Retinal pigment epithelial cell (primary cell): ENCODE results near the gene L3MBTL4.

ENCODE experiments used
- DNase-seq: peaks from one replicate; pipeline ENCODE4 v3.0.0-alpha.2; 2010; ENCODE audit warnings: low read depth
- H3K4me3 ChIP-seq: 2 replicates; pipeline ENCODE4 v1.5.1; 2011; ENCODE audit warnings: mild to moderate bottlenecking, low read length, control low read depth, moderate library complexity
- TF ChIP-seq, protein P1 (sequence below): conservative IDR thresholded peaks from 2 replicates; pipeline ENCODE4 v1.5.1; 2011; ENCODE audit warnings: low read depth, low read length, control low read depth, inconsistent platforms

Gene L3MBTL4

GRCh38 chr18:6119761-6120160 lies 294.9 kb downstream of the L3MBTL4 start:
- H3K4me3 ChIP-seq = no peak overlapping the region
- TF ChIP-seq, protein P1, sequence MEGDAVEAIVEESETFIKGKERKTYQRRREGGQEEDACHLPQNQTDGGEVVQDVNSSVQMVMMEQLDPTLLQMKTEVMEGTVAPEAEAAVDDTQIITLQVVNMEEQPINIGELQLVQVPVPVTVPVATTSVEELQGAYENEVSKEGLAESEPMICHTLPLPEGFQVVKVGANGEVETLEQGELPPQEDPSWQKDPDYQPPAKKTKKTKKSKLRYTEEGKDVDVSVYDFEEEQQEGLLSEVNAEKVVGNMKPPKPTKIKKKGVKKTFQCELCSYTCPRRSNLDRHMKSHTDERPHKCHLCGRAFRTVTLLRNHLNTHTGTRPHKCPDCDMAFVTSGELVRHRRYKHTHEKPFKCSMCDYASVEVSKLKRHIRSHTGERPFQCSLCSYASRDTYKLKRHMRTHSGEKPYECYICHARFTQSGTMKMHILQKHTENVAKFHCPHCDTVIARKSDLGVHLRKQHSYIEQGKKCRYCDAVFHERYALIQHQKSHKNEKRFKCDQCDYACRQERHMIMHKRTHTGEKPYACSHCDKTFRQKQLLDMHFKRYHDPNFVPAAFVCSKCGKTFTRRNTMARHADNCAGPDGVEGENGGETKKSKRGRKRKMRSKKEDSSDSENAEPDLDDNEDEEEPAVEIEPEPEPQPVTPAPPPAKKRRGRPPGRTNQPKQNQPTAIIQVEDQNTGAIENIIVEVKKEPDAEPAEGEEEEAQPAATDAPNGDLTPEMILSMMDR = no peak
- no peak for DNase-seq

- no peak overlapping the region for H3K4me3 ChIP-seq
- DNase-seq = no peak
- TF ChIP-seq, protein P1 = no peak
Observed at GRCh38 chr18:6118080-6118479, 296.6 kb downstream of the L3MBTL4 start.

GRCh38 chr18:6115710-6116109 lies 299.0 kb downstream of the L3MBTL4 start:
- H3K4me3 ChIP-seq = no peak overlapping the region
- no peak for DNase-seq
- TF ChIP-seq, protein P1 = no peak

DNA sequence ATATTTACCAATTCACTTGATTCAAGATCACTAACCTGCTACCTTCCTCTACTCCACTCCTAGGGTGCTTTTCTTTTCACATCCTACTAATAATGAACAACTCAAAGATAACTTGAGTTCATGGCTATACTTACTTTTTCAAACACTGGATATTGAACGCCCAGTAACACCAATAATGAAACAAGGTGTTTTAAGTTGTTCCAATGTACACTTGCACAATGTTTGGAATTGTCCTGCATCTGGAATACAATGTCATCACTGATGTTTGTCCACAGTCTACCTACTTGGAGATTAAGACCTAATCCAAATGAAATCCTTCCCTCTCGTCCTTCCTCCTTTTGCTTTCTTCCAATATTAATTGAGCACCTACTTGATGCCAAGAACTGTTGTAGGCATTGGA lies 301.1 kb downstream of the L3MBTL4 start:
- TF ChIP-seq, protein P1 = no peak
- no peak for DNase-seq
- H3K4me3 ChIP-seq = no peak overlapping the region

DNA sequence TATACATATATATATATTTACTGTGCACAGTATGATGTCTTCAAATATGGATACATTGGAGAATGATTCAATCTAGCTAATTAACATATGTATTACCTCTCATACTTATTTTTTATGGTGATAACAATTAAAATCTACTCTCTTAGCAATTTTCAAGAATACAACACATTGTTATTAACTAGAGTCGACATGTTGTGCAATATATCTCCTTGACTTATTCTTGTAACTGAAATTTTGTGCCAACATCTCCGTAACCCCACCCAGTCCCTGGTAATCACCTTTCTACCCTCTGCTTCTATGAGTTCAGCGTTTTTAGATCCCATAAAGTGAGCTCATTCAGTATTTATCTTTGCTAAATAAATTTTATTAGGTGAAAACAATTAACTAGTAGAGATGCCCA lies 303.0 kb downstream of the L3MBTL4 start:
- no peak overlapping the region for H3K4me3 ChIP-seq
- no peak for DNase-seq
- TF ChIP-seq, protein P1 = no peak

GRCh38 chr18:6109743-6110142 lies 305.0 kb downstream of the L3MBTL4 start:
- TF ChIP-seq, protein P1 = no peak
- no peak for DNase-seq

GRCh38 chr18:6107794-6108193 lies 306.9 kb downstream of the L3MBTL4 start:
- TF ChIP-seq, protein P1 = no peak
- no peak for DNase-seq

More at GRCh38 chr18:6109743-6110142, 305.0 kb downstream of the L3MBTL4 start:
- H3K4me3 ChIP-seq = no peak overlapping the region

More at GRCh38 chr18:6107794-6108193, 306.9 kb downstream of the L3MBTL4 start:
- no peak overlapping the region for H3K4me3 ChIP-seq
